HepG2 (cell line): ENCODE measurements around the gene GGCT. TPM values are rescaled to one million over a fixed set of nuclear protein-coding genes. Genes with fewer than 3 reads are reported as not detected.

Experiments
- ATAC-seq: fragments of 200-7000 bp; cut with Tn5 transposase; 3 replicates; pipeline ENCODE4 v1.9.1; 2020; ENCODE audit warnings: mild to moderate bottlenecking, moderate library complexity
- BruUV-seq: library from RNA; stranded (reverse); fragments of 400-500 nt; replicated peaks from 2 replicates; lab custom pipeline; 2021; lab: Mats Ljungman, UMichigan
- CTCF ChIA-PET: fragments of 300-600 bp; formaldehyde crosslinking; extraction: SDS; loops from one replicate; lab custom pipeline; 2021; ENCODE audit warnings: low total read pairs, inconsistent platforms, low intra/inter-chr PET ratio; lab: Yijun Ruan, JAX
- POLR2A ChIA-PET: fragments of 350-600 bp; sonication (Branson Sonifier 250); formaldehyde crosslinking; loops from one replicate; lab custom pipeline; 2020; ENCODE audit warnings: antibody characterized with exemption, inconsistent platforms; lab: Yijun Ruan, JAX
- DNase-seq: peaks from one replicate; pipeline ENCODE4 v3.0.0-alpha.2; 2015; ENCODE audit warnings: low spot score
- FAIRE-seq: peaks from 3 replicates; lab custom pipeline; 2011; peaks lifted over from hg19 to GRCh38; lab: Jason Lieb, UNC
- H2AFZ ChIP-seq: one replicate; pipeline ENCODE4 v1.6.1; 2011; ENCODE audit warnings: low read length, inconsistent platforms
- H3K27ac ChIP-seq: fragments of 300-600 bp; 3 replicates; pipeline ENCODE4 v1.8.0; 2011; ENCODE audit warnings: mixed run types, mild to moderate bottlenecking, mixed read lengths, low read length, inconsistent platforms; ENCODE audit not compliant: insufficient read depth; ENCODE audit errors: extremely low read length
- H3K27me3 ChIP-seq, 2 experiments: fragments of 200-600 bp in 1 of 2; 2 replicates in 1 of 2; 3 replicates in 1 of 2; pipeline versions ENCODE4 v1.6.0 to v1.8.0; 2011; ENCODE audit warnings: low read length in 2 of 2, mild to moderate bottlenecking in 2 of 2, moderate library complexity in 2 of 2, inconsistent platforms in 1 of 2; ENCODE audit not compliant: insufficient read depth in 2 of 2, control insufficient read depth in 1 of 2
- H3K36me3 ChIP-seq, 2 experiments: fragments of 200-600 bp in 1 of 2; replicated peaks in 1 of 2; 2 replicates in 1 of 2; 3 replicates in 1 of 2; pipeline versions ENCODE4 v1.5.1 to v1.8.0; 2011; ENCODE audit warnings: low read length in 2 of 2, inconsistent platforms in 1 of 2; ENCODE audit not compliant: insufficient read depth in 2 of 2, control insufficient read depth in 1 of 2
- H3K4me1 ChIP-seq: 2 replicates; pipeline ENCODE4 v1.5.1; 2012; ENCODE audit warnings: low read length, inconsistent platforms; ENCODE audit not compliant: insufficient read depth
- H3K4me2 ChIP-seq: 2 replicates; pipeline ENCODE4 v1.6.0; 2011; ENCODE audit warnings: low read depth, low read length, inconsistent platforms
- H3K4me3 ChIP-seq, 3 experiments: fragments of 200-600 bp in 1 of 3; sonication (generic), shearing (Covaris generic) in 1 of 3; replicated peaks in 1 of 3; 2 replicates each; pipeline ENCODE4 v1.5.1; 2011 to 2016; ENCODE audit warnings: low read length in 3 of 3, inconsistent platforms in 2 of 3, low read depth in 2 of 3, mild to moderate bottlenecking in 2 of 3, control low read depth in 1 of 3, mixed read lengths in 1 of 3; ENCODE audit not compliant: insufficient read depth in 1 of 3
- H3K79me2 ChIP-seq: one replicate; pipeline ENCODE4 v1.6.1; 2011; ENCODE audit warnings: low read length, inconsistent platforms; ENCODE audit not compliant: insufficient read depth
- H3K9ac ChIP-seq: 2 replicates; pipeline ENCODE4 v1.6.0; 2011; ENCODE audit warnings: mild to moderate bottlenecking, low read depth, low read length, inconsistent platforms; ENCODE audit not compliant: insufficient read depth
- H3K9me3 ChIP-seq: 2 replicates; pipeline ENCODE4 v1.5.1; 2012; ENCODE audit warnings: mild to moderate bottlenecking, low read length
- H4K20me1 ChIP-seq: 2 replicates; pipeline ENCODE4 v1.6.0; 2011; ENCODE audit warnings: inconsistent platforms, mild to moderate bottlenecking, low read length, moderate library complexity; ENCODE audit not compliant: insufficient read depth
- DPF2 ChIP-seq: sonication (generic); formaldehyde crosslinking; IDR thresholded peaks from 2 replicates; pipeline ENCODE4 v1.4.0; 2020; ENCODE audit warnings: mild to moderate bottlenecking, low read depth, missing genetic modification reagents, borderline replicate concordance
- FOXO1 ChIP-seq: sonication (generic); formaldehyde crosslinking; IDR thresholded peaks from 2 replicates; pipeline ENCODE4 v1.4.0; 2020; ENCODE audit warnings: missing genetic modification reagents
- HDAC1 ChIP-seq: sonication (generic); formaldehyde crosslinking; IDR thresholded peaks from 2 replicates; pipeline ENCODE4 v1.5.1; 2020; ENCODE audit warnings: mild to moderate bottlenecking, missing genetic modification reagents
- HOXA3 ChIP-seq: sonication (generic); formaldehyde crosslinking; IDR thresholded peaks from 2 replicates; pipeline ENCODE4 v1.5.0; 2020; ENCODE audit warnings: missing genetic modification reagents
- MYC ChIP-seq: sonication (generic); formaldehyde crosslinking; IDR thresholded peaks from 2 replicates; pipeline ENCODE4 v1.9.0; 2021; ENCODE audit warnings: missing genetic modification reagents, borderline replicate concordance
- PHF21A ChIP-seq: sonication (generic); formaldehyde crosslinking; IDR thresholded peaks from 2 replicates; pipeline ENCODE4 v1.5.0; 2020; ENCODE audit warnings: mild to moderate bottlenecking, missing genetic modification reagents
- PHF8 ChIP-seq: sonication (generic); formaldehyde crosslinking; IDR thresholded peaks from 2 replicates; pipeline ENCODE4 v1.5.0; 2020; ENCODE audit warnings: missing genetic modification reagents
- RBAK ChIP-seq: sonication (generic); formaldehyde crosslinking; IDR thresholded peaks from 2 replicates; pipeline ENCODE4 v1.5.1; 2020; ENCODE audit warnings: mild to moderate bottlenecking, missing genetic modification reagents
- RCOR2 ChIP-seq: IDR thresholded peaks from 2 replicates; pipeline ENCODE4 v1.6.1; 2016; ENCODE audit warnings: missing biosample characterization, missing genetic modification reagents
- SALL2 ChIP-seq: sonication (generic); formaldehyde crosslinking; IDR thresholded peaks from 2 replicates; pipeline ENCODE4 v1.8.1; 2023; ENCODE audit warnings: mild to moderate bottlenecking, missing genetic modification reagents, inconsistent platforms
- SIX1 ChIP-seq: sonication (generic); formaldehyde crosslinking; IDR thresholded peaks from 2 replicates; pipeline ENCODE4 v1.4.0; 2020; ENCODE audit warnings: missing genetic modification reagents, borderline replicate concordance
- SMAD9 ChIP-seq: sonication (generic); formaldehyde crosslinking; IDR thresholded peaks from 2 replicates; pipeline ENCODE4 v1.5.1; 2020; ENCODE audit warnings: mild to moderate bottlenecking, missing genetic modification reagents
- SMC3 ChIP-seq: IDR thresholded peaks from 2 replicates; pipeline ENCODE4 v1.6.1; 2011; ENCODE audit warnings: low read length, improper control_type of control experiment
- ZBTB1 ChIP-seq: sonication (generic); formaldehyde crosslinking; IDR thresholded peaks from 2 replicates; pipeline ENCODE4 v1.4.0; 2020; ENCODE audit warnings: missing genetic modification reagents, borderline replicate concordance
- ZFP90 ChIP-seq: sonication (generic); formaldehyde crosslinking; IDR thresholded peaks from 2 replicates; pipeline ENCODE4 v1.8.0; 2022; ENCODE audit warnings: missing genetic modification reagents, mild to moderate bottlenecking, inconsistent platforms, borderline replicate concordance
- ZNF10 ChIP-seq: sonication (generic); formaldehyde crosslinking; IDR thresholded peaks from 2 replicates; pipeline ENCODE4 v1.4.0; 2020; ENCODE audit warnings: mild to moderate bottlenecking, low read depth, missing genetic modification reagents, borderline replicate concordance
- ZNF33B ChIP-seq: sonication (generic); formaldehyde crosslinking; IDR thresholded peaks from 2 replicates; pipeline ENCODE4 v1.5.1; 2020; ENCODE audit warnings: mild to moderate bottlenecking, missing genetic modification reagents
- ZNF619 ChIP-seq: sonication (generic); formaldehyde crosslinking; IDR thresholded peaks from 2 replicates; pipeline ENCODE4 v1.4.0; 2020; ENCODE audit warnings: mild to moderate bottlenecking, missing genetic modification reagents
- ZSCAN12 ChIP-seq: sonication (generic); formaldehyde crosslinking; IDR thresholded peaks from 2 replicates; pipeline ENCODE4 v1.9.0; 2021; ENCODE audit warnings: mild to moderate bottlenecking, missing genetic modification reagents
- WGBS: methylation state at CpG from one replicate; pipeline ENCODE4 v1.1.6; 2017; ENCODE audit warnings: low lambda C conversion rate; 5-methylcytosine and 5-hydroxymethylcytosine counted together
- in situ Hi-C: cut with HindIII; loops from 2 replicates; pipeline ENCODE4 v1.10.0; 2017; ENCODE audit warnings: low pct_unique_long_range_greater_than_20kb; ENCODE audit not compliant: extremely low pct_ligation_motif_present
- intact Hi-C: fragments of 100-400 bp; cut with micrococcal nuclease; formaldehyde crosslinking; loops from one replicate; pipeline ENCODE4 v1.10.0; 2022; ENCODE audit not compliant: unreplicated experiment
- polyA plus RNA-seq, 8 experiments: library from polyadenylated mRNA; depleted of rRNA in 3 of 8; stranded (reverse) in 7 of 8; unstranded in 1 of 8; fragments of >200 nt; fragmentation: Illumina TruSeq in 4 of 8; extraction: Trizol in 4 of 8; gene quantifications; 2 replicates each; pipeline versions ENCODE4 v1.2.1 to v1.2.3, GENCODE V29; 2011 to 2016; ENCODE audit warnings: low read depth in 4 of 8, missing spikeins in 1 of 8, mixed read lengths in 1 of 8; ENCODE audit not compliant: insufficient read depth in 1 of 8
- total RNA-seq, 5 experiments: library from RNA; depleted of rRNA; stranded (reverse); fragments of >200 nt; fragmentation: Illumina TruSeq; extraction: Trizol; gene quantifications; 2 replicates each; pipeline ENCODE4 v1.2.3, GENCODE V29; 2016; ENCODE audit warnings: low read depth in 1 of 5
- TF ChIP-seq, protein P1 (sequence below): sonication (generic); formaldehyde crosslinking; IDR thresholded peaks from 2 replicates; pipeline ENCODE4 v1.8.0; 2022; ENCODE audit warnings: mild to moderate bottlenecking, missing genetic modification reagents
- TF ChIP-seq, protein P2 (sequence below): sonication (generic); formaldehyde crosslinking; IDR thresholded peaks from 2 replicates; pipeline ENCODE4 v1.5.1; 2020; ENCODE audit warnings: mild to moderate bottlenecking, missing genetic modification reagents
- TF ChIP-seq, protein P3 (sequence below): sonication (generic); formaldehyde crosslinking; IDR thresholded peaks from 2 replicates; pipeline ENCODE4 v1.8.1; 2022; ENCODE audit warnings: mild to moderate bottlenecking, missing genetic modification reagents

GGCT gene
- total and polyA plus RNA-seq, 2 of the 13 experiments (the other 11 are each of a cell fraction or from before 2014, with no cell fraction given), result 19.5 to 78.3 TPM

DNA sequence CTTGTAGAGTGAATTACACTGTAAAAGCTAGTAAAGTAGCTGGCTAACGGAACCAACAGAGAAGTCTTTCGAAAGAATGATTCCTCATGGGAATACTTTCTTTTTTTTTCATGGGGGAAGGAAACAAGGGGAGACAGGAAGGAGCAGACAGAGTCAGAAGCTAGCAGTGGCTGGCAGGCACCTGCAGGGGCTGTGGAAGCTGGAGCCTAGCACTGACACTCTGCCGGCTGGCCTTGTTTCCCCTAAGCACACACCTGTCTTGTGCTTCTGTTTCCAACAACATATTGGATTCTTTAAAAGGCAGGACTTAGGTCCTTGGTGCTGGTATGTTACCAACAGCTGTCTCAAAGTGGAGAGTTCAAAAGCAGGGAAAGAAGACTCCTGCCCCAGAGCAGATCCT is 50.7 kb downstream of the GGCT start (continued):
- TF ChIP-seq, protein P1, sequence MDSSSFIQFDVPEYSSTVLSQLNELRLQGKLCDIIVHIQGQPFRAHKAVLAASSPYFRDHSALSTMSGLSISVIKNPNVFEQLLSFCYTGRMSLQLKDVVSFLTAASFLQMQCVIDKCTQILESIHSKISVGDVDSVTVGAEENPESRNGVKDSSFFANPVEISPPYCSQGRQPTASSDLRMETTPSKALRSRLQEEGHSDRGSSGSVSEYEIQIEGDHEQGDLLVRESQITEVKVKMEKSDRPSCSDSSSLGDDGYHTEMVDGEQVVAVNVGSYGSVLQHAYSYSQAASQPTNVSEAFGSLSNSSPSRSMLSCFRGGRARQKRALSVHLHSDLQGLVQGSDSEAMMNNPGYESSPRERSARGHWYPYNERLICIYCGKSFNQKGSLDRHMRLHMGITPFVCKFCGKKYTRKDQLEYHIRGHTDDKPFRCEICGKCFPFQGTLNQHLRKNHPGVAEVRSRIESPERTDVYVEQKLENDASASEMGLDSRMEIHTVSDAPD (CRISPR knock-in tag), result no peak
- no peak for TF ChIP-seq SIX1 (CRISPR knock-in tag)
- TF ChIP-seq ZNF10 (CRISPR knock-in tag), result no peak
- no peak for TF ChIP-seq ZBTB1 (CRISPR knock-in tag)
- TF ChIP-seq ZSCAN12 (CRISPR knock-in tag), result no peak
- no peak for TF ChIP-seq ZNF33B (CRISPR knock-in tag)
- no peak for TF ChIP-seq RCOR2
- TF ChIP-seq PHF8 (CRISPR knock-in tag), result no peak
- no peak for TF ChIP-seq HDAC1 (CRISPR knock-in tag)
- TF ChIP-seq, all 625 proteins: peak for 0

DNA sequence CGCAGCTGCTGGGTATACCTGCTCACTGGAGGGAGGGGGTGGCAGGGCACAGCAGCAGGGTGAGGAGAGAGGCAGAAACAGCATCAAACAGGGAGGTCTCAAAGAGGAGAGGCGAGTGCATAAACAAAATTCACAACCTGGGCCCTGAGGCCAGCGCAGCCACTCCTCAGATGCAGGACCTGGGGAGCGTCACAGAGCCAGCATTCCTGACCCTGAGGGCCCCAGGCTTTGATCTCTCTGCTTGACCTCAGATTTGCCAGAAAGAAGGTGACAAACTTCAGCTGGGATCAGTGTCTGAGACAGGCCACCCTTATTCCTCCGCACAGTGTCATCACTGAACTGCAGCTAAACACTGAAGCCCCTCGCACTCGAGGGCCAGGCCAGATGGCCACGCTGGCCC is 51.6 kb downstream of the GGCT start:
- FAIRE-seq (no peak), ATAC-seq (no peak), DNase-seq (no peak)
- no TSS peak for BruUV-seq
- Histone ChIP-seq H3K27me3 (no peaks in the 10 kb centered on the region), H4K20me1 (no peaks in the 10 kb centered on the region), H3K4me1 (peaks cover 5% of the 10 kb centered on the region; the same call in 1 of the 2 replicates), H2AFZ (no peak overlapping the region), H3K4me3 (no peak overlapping the region), H3K27ac (no peak overlapping the region), H3K4me2 (no peak overlapping the region), H3K9me3 (no peaks in the 10 kb centered on the region), H3K9ac (no peak overlapping the region), H3K79me2 (no peaks in the 10 kb centered on the region), H3K36me3 (no peaks in the 10 kb centered on the region; a peak in 1 of 5 replicates)
- CTCF ChIA-PET, result no interaction called here
- 90% methylated on average over 8 of the region's 8 CpGs for WGBS
- intact Hi-C loops, result no loop called here
- in situ Hi-C loops, result no loop called here
- POLR2A ChIA-PET, result no interaction called here
- no peak for TF ChIP-seq DPF2 (CRISPR knock-in tag)
- no peak for TF ChIP-seq FOXO1 (CRISPR knock-in tag)
- TF ChIP-seq RBAK (CRISPR knock-in tag), result no peak
- TF ChIP-seq MYC (CRISPR knock-in tag), result no peak
- TF ChIP-seq ZNF619 (CRISPR knock-in tag), result no peak
- no peak for TF ChIP-seq SALL2 (CRISPR knock-in tag)
- TF ChIP-seq PHF21A (CRISPR knock-in tag), result no peak
- TF ChIP-seq HOXA3 (CRISPR knock-in tag), result no peak
- TF ChIP-seq, protein P2, sequence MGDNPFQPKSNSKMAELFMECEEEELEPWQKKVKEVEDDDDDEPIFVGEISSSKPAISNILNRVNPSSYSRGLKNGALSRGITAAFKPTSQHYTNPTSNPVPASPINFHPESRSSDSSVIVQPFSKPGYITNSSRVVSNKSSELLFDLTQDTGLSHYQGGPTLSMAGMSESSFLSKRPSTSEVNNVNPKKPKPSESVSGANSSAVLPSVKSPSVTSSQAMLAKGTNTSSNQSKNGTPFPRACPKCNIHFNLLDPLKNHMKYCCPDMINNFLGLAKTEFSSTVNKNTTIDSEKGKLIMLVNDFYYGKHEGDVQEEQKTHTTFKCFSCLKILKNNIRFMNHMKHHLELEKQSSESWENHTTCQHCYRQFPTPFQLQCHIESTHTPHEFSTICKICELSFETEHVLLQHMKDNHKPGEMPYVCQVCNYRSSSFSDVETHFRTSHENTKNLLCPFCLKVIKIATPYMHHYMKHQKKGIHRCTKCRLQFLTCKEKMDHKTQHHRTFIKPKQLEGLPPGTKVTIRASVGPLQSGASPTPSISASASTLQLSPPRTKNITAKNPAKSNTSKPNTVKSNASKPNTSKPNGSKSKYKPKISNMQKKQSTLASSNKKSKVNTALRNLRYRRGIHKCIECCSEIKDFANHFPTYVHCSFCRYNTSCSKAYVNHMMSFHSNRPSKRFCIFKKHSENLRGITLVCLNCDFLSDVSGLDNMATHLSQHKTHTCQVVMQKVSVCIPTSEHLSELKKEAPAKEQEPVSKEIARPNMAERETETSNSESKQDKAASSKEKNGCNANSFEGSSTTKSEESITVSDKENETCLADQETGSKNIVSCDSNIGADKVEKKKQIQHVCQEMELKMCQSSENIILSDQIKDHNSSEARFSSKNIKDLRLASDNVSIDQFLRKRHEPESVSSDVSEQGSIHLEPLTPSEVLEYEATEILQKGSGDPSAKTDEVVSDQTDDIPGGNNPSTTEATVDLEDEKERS (CRISPR knock-in tag), result no peak
- no peak for TF ChIP-seq ZFP90 (CRISPR knock-in tag)
- no peak for TF ChIP-seq SMAD9 (CRISPR knock-in tag)
- TF ChIP-seq SMC3, result no peak
- TF ChIP-seq, protein P3, sequence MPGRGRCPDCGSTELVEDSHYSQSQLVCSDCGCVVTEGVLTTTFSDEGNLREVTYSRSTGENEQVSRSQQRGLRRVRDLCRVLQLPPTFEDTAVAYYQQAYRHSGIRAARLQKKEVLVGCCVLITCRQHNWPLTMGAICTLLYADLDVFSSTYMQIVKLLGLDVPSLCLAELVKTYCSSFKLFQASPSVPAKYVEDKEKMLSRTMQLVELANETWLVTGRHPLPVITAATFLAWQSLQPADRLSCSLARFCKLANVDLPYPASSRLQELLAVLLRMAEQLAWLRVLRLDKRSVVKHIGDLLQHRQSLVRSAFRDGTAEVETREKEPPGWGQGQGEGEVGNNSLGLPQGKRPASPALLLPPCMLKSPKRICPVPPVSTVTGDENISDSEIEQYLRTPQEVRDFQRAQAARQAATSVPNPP (CRISPR knock-in tag), result no peak
